Right lobe of liver (tissue), 4 donors: ENCODE data around the gene MYOM3.

Experiments used
- CTCF ChIP-seq, 4 donors: fragments of 200-600 bp in 3 of 4; fragments of 450-650 bp in 1 of 4; IDR thresholded peaks; one replicate each; pipeline versions ENCODE4 v1.5.1 to v1.8.0; 2016 to 2022; ENCODE audit warnings: antibody characterized with exemption in 4 of 4, mild to moderate bottlenecking in 2 of 4
- POLR2A ChIP-seq: fragments of 450-650 bp; IDR thresholded peaks from one replicate; pipeline ENCODE4 v1.6.1; 2017; ENCODE audit warnings: antibody characterized with exemption, mild to moderate bottlenecking
- donor health status: DM: no; HTN: no; CAD: no.
- donor health status: DM: no; HTN: no; CAD: no.
- donor health status: DM: no; HTN: yes; CAD: no.

DNA sequence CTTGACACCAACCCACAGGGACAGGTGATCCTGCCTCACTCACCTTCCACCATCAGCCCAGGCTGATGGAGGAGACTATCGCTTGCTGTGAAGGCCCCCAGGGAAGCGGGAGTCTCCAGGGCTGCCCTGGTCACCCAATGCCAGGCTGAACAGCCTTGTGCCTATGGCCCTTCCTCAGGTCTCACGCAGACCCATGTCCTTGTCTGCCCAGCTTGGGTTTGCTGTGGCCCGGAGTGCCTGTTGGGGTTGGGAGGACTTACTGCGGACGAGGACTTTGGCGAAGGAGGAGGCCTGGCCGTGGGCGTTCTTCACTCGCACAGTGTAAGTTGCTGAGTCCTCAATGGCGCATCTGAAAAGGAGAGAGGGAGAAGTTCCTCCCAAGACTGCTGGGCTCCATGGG, 14.3 kb downstream of the MYOM3 start:
- TF ChIP-seq CTCF (IDR thresholded peaks at IDR 0.05) (no peak), POLR2A (no peak)
